Lower lobe of right lung (tissue), 2 donors: ENCODE data around the gene FHIT. TPM values are rescaled to one million over a fixed set of nuclear protein-coding genes. Genes with fewer than 3 reads are reported as not detected.

ENCODE experiments used
- ATAC-seq, 2 donors: fragments of 200-7000 bp; cut with Tn5 transposase; one replicate each; pipeline ENCODE4 v1.9.1; 2020 to 2022; ENCODE audit warnings: mild to moderate bottlenecking in 2 of 2, moderate library complexity in 2 of 2
- DNase-seq: peaks from one replicate; pipeline ENCODE4 v3.0.0-alpha.2; 2020
- H3K27ac ChIP-seq: fragments of 200-600 bp; one replicate; pipeline ENCODE4 v1.8.0; 2022
- H3K27me3 ChIP-seq: fragments of 200-600 bp; one replicate; pipeline ENCODE4 v1.8.0; 2022; ENCODE audit warnings: low read depth
- H3K36me3 ChIP-seq: fragments of 200-600 bp; one replicate; pipeline ENCODE4 v1.8.0; 2022; ENCODE audit warnings: mild to moderate bottlenecking
- H3K4me1 ChIP-seq: fragments of 200-600 bp; one replicate; pipeline ENCODE4 v1.8.0; 2022
- H3K4me3 ChIP-seq: fragments of 200-600 bp; one replicate; pipeline ENCODE4 v1.8.0; 2022; ENCODE audit warnings: mild to moderate bottlenecking
- H3K9me3 ChIP-seq: fragments of 200-600 bp; one replicate; pipeline ENCODE4 v1.8.0; 2022
- CTCF ChIP-seq: fragments of 200-600 bp; IDR thresholded peaks from one replicate; pipeline ENCODE4 v1.8.0; 2022; ENCODE audit warnings: antibody characterized with exemption, mild to moderate bottlenecking
- intact Hi-C: fragments of 100-400 bp; cut with DNase I; formaldehyde crosslinking; loops from one replicate; pipeline ENCODE4 v1.11.0; 2022
- total RNA-seq: library from RNA; stranded (reverse); fragmentation: NEBNext Ultra II Directional; extraction: Animal tissue kit (Norgen Biotek cat#: 25700); gene quantifications from one replicate; pipeline ENCODE4 v1.2.1, GENCODE V29; 2021
- donor health status: DM: no; HTN: yes; CAD: no; lungs with severe emphysema.

Gene FHIT
- total RNA-seq, 1 donor from 2014 or later: 10.3 TPM

- no peak for TF ChIP-seq CTCF
- no peaks in the 10 kb centered on the region for H3K27me3 ChIP-seq
- no peaks in the 10 kb centered on the region for H3K36me3 ChIP-seq
- no peaks in the 10 kb centered on the region for H3K4me1 ChIP-seq
- no peak overlapping the region for H3K27ac ChIP-seq
- no peak overlapping the region for H3K4me3 ChIP-seq
- ATAC-seq (no peak), DNase-seq (no peak)
- intact Hi-C loops: no loop called here
- no peaks in the 10 kb centered on the region for H3K9me3 ChIP-seq
These were observed 833.7 kb downstream of the FHIT start for GRCh38 chr3:60417576-60417975.

DNA sequence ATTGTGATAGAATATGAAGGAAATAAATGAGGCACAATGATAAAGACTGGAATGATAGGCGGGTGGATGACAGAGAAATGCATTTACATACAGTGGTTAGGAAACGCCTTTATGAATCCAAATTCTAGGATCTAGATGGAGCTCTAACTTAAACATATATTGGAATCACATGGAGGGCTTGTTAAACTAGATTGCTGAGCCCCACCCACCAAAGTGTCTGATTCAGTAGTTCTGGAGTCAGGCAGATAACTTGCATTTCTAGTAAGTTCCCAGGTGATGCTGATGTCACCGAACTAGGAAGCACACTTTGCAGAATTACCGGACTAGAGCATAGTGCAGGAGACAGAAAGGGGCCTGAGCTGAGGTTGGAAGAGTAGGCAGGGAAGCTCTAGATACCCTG lies 837.2 kb downstream of the FHIT start:
- H3K27me3 ChIP-seq: no peaks in the 10 kb centered on the region
- no peak overlapping the region for H3K4me3 ChIP-seq
- H3K36me3 ChIP-seq: no peaks in the 10 kb centered on the region
- TF ChIP-seq CTCF: no peak
- ATAC-seq (no peak), DNase-seq (no peak)
- H3K27ac ChIP-seq: no peak overlapping the region
- H3K9me3 ChIP-seq: no peaks in the 10 kb centered on the region
- H3K4me1 ChIP-seq: no peaks in the 10 kb centered on the region
- intact Hi-C loops: no loop called here

GRCh38 chr3:60413551-60413950 lies 837.7 kb downstream of the FHIT start:
- H3K27ac ChIP-seq: no peak overlapping the region
- no peak for TF ChIP-seq CTCF
- no peaks in the 10 kb centered on the region for H3K4me1 ChIP-seq
- DNase-seq: no peak
- H3K36me3 ChIP-seq: no peaks in the 10 kb centered on the region
- no peak for ATAC-seq
- no peak overlapping the region for H3K4me3 ChIP-seq
- no peaks in the 10 kb centered on the region for H3K27me3 ChIP-seq
- intact Hi-C loops: no loop called here
- H3K9me3 ChIP-seq: no peaks in the 10 kb centered on the region

DNA sequence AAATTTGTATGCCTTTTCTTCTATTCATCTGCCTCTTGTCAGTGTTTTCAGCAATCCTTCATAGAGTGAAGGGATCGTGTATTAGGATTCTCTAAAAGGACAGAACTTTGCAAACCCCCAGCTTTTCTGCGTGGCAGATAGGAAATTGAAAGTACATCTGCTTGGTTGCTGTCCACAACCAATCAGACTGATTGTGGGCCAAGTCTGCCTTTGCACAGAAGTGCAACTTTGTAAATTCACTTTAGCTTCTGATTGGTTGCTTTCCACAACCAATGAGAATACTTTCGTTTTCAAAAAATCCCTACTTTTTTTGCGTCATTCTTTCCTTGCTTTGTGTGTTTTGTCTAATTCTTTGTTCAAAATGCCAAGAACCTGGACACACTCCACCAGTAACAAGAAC lies 847.4 kb downstream of the FHIT start:
- no peak overlapping the region for H3K4me3 ChIP-seq
- no peaks in the 10 kb centered on the region for H3K36me3 ChIP-seq

GRCh38 chr3:60402931-60403330 lies 848.3 kb downstream of the FHIT start:
- no peak for TF ChIP-seq CTCF
- Histone ChIP-seq H3K27me3 (no peaks in the 10 kb centered on the region), H3K36me3 (no peaks in the 10 kb centered on the region), H3K27ac (no peak overlapping the region), H3K9me3 (no peaks in the 10 kb centered on the region), H3K4me3 (no peak overlapping the region), H3K4me1 (no peaks in the 10 kb centered on the region)
- ATAC-seq: no peak
- DNase-seq: no peak
- intact Hi-C loops: no loop called here

More for the DNA sequence above, 847.4 kb downstream of the FHIT start:
- ATAC-seq (no peak), DNase-seq (no peak)
- intact Hi-C loops: no loop called here
- H3K27me3 ChIP-seq: no peaks in the 10 kb centered on the region
- no peak overlapping the region for H3K27ac ChIP-seq
- TF ChIP-seq CTCF: no peak
- H3K9me3 ChIP-seq: no peaks in the 10 kb centered on the region
- no peaks in the 10 kb centered on the region for H3K4me1 ChIP-seq
